Epithelial cell of esophagus (primary cell): ENCODE measurements around the gene CAMK4.
A peak's percentile ranks its signal among the peaks of the same experiment; 100 is the strongest.
"Not testable (repeated sequence)": the region's sequence is repeated elsewhere in the genome, so short reads cannot be mapped to it uniquely, and the experiment has no call there.

Experiments used
- DNase-seq: peaks from one replicate; pipeline ENCODE4 v3.0.0; 2010; ENCODE audit warnings: low read depth
- H3K4me3 ChIP-seq: 2 replicates; pipeline ENCODE4 v1.5.1; 2011; ENCODE audit warnings: mild to moderate bottlenecking, low read length, control low read depth
- TF ChIP-seq, protein P1 (sequence below): IDR thresholded peaks from 2 replicates; pipeline ENCODE4 v1.5.1; 2011; ENCODE audit warnings: low read depth, mild to moderate bottlenecking, low read length, control low read depth, inconsistent platforms; ENCODE audit not compliant: insufficient read depth; ENCODE audit errors: missing control alignments

Gene CAMK4

DNA sequence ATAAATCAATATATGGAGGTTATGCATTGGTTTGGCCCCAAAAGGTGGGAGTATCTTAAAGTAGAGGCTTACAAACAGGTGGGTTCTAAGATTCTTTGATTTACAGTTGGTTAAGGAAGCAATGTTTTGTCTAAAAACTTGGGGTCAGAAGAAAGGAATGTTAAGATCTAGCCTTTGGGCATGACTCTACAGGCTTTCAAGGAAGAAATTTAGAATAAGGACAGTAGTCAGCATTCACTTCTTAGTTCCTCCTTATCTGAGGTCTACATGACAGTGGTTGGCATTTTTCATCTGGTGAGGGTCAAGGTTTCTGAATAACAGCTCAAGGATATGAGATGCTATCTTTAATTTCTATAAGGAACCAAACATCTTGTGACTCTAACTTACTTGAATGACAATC lies 122.8 kb downstream of the CAMK4 start:
- DNase-seq = peak; percentile 49
- H3K4me3 ChIP-seq = no peak overlapping the region
- TF ChIP-seq, protein P1, sequence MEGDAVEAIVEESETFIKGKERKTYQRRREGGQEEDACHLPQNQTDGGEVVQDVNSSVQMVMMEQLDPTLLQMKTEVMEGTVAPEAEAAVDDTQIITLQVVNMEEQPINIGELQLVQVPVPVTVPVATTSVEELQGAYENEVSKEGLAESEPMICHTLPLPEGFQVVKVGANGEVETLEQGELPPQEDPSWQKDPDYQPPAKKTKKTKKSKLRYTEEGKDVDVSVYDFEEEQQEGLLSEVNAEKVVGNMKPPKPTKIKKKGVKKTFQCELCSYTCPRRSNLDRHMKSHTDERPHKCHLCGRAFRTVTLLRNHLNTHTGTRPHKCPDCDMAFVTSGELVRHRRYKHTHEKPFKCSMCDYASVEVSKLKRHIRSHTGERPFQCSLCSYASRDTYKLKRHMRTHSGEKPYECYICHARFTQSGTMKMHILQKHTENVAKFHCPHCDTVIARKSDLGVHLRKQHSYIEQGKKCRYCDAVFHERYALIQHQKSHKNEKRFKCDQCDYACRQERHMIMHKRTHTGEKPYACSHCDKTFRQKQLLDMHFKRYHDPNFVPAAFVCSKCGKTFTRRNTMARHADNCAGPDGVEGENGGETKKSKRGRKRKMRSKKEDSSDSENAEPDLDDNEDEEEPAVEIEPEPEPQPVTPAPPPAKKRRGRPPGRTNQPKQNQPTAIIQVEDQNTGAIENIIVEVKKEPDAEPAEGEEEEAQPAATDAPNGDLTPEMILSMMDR = no peak

GRCh38 chr5:111348661-111349329 lies 124.6 kb downstream of the CAMK4 start:
- TF ChIP-seq, protein P1 = no peak
- DNase-seq = no peak
- no peak overlapping the region for H3K4me3 ChIP-seq

DNA sequence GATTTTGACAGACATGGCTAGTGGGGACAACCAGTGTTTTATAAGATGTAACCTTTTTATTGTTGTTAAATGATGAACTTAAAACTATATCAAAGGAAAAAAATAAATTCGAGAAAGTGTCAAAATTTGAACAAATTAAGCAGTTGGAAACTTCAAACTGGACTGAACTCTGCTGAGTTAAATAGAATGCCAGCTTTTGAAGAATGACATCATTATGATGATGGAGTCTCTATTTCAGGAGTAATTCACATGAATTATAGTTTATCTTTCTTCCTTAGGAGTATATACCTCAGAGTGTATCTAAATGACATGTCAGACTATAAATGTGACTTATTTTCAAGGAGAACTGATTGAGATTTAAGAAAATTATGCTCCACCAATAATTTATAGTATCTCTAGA lies 125.2 kb downstream of the CAMK4 start:
- TF ChIP-seq, protein P1 = no peak
- no peak for DNase-seq
- H3K4me3 ChIP-seq = no peak overlapping the region

DNA sequence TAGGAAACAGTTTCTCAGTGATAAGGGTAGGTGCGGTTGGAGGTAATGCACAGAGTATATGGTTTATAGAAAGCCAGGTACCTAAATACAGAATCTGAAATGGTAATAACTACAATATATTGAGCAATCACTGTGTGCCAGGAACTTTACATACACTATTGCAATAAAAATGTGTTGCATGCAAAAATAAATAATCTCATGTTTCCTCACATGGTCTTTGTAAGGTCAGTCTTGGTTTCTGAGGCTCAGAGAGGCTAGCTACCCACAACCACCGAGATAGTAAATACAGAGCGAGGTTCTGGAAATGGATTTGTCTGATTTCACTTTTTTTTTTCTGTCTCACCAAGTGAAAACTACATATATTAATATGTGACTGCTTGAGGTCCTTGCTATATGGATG lies 128.9 kb downstream of the CAMK4 start:
- no peak overlapping the region for H3K4me3 ChIP-seq
- TF ChIP-seq, protein P1 = no peak

DNA sequence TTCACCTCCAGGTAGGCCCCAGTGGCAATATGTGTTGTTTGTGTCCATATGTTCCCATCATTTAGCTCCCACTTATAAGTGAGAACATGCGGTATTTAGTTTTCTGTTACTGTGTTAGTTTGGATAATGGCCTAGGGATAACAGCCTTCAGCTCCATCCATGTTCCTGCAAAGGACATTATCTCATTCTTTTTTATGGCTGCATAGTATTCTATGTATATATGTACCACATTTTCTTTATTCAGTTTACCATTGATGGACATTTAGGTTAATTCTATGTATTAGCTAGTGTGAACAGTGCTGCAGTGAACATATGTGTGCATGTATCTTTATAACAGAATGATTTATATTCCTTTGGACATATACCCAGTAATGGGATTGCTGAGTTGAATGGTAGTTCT lies 134.5 kb downstream of the CAMK4 start:
- not testable (repeated sequence) for H3K4me3 ChIP-seq, DNase-seq

More for the DNA sequence above, 128.9 kb downstream of the CAMK4 start:
- no peak for DNase-seq

DNA sequence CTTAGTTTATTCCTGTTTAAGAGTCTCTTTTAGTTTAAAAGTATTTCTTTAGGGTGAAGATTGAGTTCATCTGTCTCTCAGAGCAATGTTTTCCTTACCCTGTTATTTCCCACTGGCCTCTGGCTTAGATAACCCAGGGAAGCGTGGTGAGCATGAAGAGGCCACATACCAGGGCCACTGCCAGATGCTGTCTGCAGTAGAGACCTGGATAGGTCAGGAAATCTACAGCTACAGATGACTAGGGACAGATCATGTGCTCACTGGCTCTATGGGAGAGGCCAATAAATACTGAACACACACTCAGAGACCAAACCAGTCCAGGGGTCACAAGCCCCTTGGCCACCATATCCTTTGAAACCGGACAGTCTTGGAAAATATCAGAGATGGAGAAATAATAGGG lies 136.0 kb downstream of the CAMK4 start:
- TF ChIP-seq, protein P1 = no peak
- DNase-seq = no peak
- no peak overlapping the region for H3K4me3 ChIP-seq

GRCh38 chr5:111364992-111365391 lies 140.8 kb downstream of the CAMK4 start:
- no peak overlapping the region for H3K4me3 ChIP-seq
- DNase-seq = peak; percentile 39
- TF ChIP-seq, protein P1 = no peak
